WERI-Rb-1 (cell line): ENCODE data around the gene GATAD2B.

ENCODE experiments used
- DNase-seq: peaks from one replicate; pipeline ENCODE4 v3.0.0-alpha.2; 2020
- H3K27ac ChIP-seq: fragments of 250-450 bp; sonication (Bioruptor Pico); 2 replicates; pipeline ENCODE4 v1.5.1; 2020; ENCODE audit warnings: mild to moderate bottlenecking, moderate library complexity
- H3K27me3 ChIP-seq: fragments of 250-450 bp; sonication (Bioruptor Pico); 2 replicates; pipeline ENCODE4 v1.5.1; 2021; ENCODE audit warnings: mild to moderate bottlenecking, low read depth, moderate library complexity; ENCODE audit not compliant: insufficient read depth, severe bottlenecking
- H3K36me3 ChIP-seq: fragments of 250-450 bp; sonication (Bioruptor Pico); 2 replicates; pipeline ENCODE4 v1.5.1; 2020; ENCODE audit warnings: mild to moderate bottlenecking, moderate library complexity
- H3K4me3 ChIP-seq: 2 replicates; pipeline ENCODE4 v1.5.1; 2011; ENCODE audit warnings: low read depth, mild to moderate bottlenecking, control low read depth, low read length
- H3K9me3 ChIP-seq: fragments of 250-450 bp; sonication (Bioruptor Pico); 2 replicates; pipeline ENCODE4 v1.5.1; 2021; ENCODE audit warnings: mild to moderate bottlenecking, moderate library complexity; ENCODE audit not compliant: severe bottlenecking
- TF ChIP-seq, protein P1 (sequence below): IDR thresholded peaks from 2 replicates; pipeline ENCODE4 v1.5.1; 2011; ENCODE audit warnings: low read depth, mild to moderate bottlenecking, control low read depth, inconsistent platforms, low read length

GATAD2B gene

DNA sequence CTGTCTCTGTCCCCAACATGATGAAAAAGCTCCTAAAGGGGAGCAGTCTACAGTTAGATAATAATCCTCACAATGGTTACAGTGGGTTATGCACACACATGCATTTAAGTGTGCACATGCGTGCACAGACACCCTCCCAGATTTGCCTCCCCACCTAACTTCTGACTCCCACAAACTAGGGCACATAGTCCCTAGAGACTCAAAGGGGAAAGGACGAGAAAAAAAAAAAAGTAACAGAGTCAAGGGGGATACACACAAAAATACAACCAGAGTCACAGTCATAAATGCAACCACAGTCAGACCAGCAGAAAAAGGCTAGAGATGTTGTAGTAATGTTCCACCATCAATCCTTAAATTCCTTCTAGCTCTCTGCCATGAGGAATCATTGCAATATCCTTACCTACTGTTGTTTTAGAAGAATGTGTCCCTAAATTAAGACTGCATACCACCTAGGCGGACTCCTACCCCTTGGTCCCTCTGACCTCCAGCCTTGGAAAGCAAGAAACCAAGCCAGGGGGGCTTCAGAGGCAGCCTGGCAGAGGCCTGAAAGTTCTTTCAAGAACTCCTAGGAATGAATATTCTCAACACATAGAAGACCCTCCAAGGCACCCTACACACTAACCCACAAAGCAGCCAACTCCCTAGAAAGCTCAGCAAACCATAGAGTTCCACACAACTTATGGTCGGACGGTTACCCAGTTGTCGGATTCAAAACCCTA, 34.4 kb upstream of the GATAD2B start:
- TF ChIP-seq, protein P1, sequence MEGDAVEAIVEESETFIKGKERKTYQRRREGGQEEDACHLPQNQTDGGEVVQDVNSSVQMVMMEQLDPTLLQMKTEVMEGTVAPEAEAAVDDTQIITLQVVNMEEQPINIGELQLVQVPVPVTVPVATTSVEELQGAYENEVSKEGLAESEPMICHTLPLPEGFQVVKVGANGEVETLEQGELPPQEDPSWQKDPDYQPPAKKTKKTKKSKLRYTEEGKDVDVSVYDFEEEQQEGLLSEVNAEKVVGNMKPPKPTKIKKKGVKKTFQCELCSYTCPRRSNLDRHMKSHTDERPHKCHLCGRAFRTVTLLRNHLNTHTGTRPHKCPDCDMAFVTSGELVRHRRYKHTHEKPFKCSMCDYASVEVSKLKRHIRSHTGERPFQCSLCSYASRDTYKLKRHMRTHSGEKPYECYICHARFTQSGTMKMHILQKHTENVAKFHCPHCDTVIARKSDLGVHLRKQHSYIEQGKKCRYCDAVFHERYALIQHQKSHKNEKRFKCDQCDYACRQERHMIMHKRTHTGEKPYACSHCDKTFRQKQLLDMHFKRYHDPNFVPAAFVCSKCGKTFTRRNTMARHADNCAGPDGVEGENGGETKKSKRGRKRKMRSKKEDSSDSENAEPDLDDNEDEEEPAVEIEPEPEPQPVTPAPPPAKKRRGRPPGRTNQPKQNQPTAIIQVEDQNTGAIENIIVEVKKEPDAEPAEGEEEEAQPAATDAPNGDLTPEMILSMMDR, result no peak
- Histone ChIP-seq H3K27ac (peak overlapping the region; percentile 77), H3K27me3 (no peaks in the 10 kb centered on the region), H3K36me3 (peaks cover 71% of the 10 kb centered on the region), H3K4me3 (peak overlapping the region; percentile 78), H3K9me3 (no peaks in the 10 kb centered on the region)
- DNase-seq, result no peak

DNA sequence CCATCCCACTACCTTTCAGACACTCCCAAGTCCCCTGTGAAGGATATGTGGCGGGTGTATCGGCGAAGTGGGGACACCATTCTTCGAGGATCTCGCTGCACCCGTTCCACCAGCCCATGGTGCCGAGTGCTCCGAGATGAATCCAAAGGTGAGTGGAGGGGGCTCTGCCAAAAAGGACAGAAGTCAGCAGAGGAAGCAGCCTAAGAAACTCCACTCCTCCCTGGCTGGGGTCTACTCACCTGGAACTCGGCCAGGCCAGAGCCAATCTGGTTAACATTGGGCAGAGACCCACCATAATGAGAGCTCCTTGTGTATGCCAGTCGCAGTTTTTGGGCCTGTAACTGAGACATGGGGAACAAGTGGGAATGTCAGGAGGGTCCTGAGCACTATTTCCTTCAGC, 32.1 kb upstream of the GATAD2B start:
- Histone ChIP-seq H3K27ac (no peak overlapping the region), H3K36me3 (peaks cover 71% of the 10 kb centered on the region), H3K4me3 (no peak overlapping the region), H3K27me3 (no peaks in the 10 kb centered on the region), H3K9me3 (no peaks in the 10 kb centered on the region)
- TF ChIP-seq, protein P1, result no peak
- no peak for DNase-seq

DNA sequence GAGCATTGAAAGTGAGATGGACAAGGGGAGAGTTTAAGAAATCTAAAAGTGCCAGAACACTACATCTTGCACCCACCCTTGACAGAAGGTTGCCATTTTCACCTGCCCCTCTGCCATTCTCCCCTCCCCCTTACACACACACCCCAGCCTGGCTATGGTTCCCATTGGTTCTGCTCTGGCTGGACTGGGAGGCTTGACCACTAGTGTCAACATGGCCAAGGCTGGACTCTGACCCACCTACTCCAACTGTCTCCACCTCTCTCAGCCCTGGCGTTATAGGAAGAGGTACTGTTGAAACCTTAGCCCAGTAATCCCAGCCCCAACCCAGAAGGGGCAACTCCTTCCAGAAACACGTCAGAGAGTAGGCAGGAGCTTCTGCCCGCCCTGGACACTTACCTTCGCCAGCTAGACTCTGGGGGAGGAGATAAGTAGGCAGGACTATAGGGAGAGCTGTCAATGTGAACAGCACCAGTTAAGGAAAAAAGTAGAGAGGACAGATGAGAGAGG, 31.1 kb upstream of the GATAD2B start:
- H3K27me3 ChIP-seq, result no peaks in the 10 kb centered on the region
- peaks cover 71% of the 10 kb centered on the region for H3K36me3 ChIP-seq
- no peak overlapping the region for H3K27ac ChIP-seq
- no peaks in the 10 kb centered on the region for H3K9me3 ChIP-seq
- H3K4me3 ChIP-seq, result no peak overlapping the region
- TF ChIP-seq, protein P1, result no peak
- DNase-seq, result no peak

DNA sequence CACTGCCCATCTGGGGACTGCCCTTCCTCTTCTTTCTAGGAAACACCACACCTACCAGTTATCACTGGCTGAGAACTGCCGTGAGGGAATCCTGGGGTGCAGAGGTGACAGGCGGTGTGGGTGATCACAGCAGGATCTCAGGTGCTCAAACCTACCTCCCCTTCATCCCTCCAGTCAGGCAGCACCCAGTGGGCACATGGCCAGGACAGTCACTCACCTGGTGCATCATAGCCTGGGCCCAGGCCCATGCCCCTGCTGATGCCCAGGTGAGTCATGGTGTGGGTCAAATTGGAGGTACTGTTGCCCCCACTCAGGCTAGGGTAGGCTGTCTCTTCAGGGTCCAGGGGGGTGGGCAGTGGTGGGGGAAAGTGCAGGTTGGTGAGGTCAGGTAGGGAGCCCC, 29.0 kb upstream of the GATAD2B start:
- no peak for DNase-seq
- peaks cover 87% of the 10 kb centered on the region for H3K36me3 ChIP-seq
- no peaks in the 10 kb centered on the region for H3K9me3 ChIP-seq
- no peaks in the 10 kb centered on the region for H3K27me3 ChIP-seq
- no peak overlapping the region for H3K27ac ChIP-seq
- H3K4me3 ChIP-seq, result no peak overlapping the region
- TF ChIP-seq, protein P1, result no peak

DNA sequence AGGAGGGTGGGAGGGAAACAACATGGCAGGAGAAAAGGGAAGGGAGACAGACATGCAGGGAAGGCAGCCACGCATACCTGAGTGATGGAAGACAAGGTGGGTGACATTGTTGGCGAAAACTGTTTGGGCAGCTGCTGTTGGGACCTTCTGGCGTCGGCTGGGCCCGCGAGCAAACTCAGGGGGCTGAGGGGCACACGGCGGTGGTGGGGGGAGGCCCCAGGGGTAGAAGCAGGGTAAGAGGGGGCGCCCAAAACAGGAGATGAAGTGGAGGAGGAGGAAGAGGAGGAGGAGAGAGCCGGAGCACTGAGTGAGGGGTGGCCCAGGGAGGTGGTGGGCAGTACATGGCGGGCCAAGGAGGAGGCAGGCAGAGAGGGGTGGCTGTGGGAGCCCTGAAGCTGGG, 28.4 kb upstream of the GATAD2B start:
- DNase-seq, result no peak
- Histone ChIP-seq H3K36me3 (peaks cover 87% of the 10 kb centered on the region), H3K4me3 (no peak overlapping the region), H3K27ac (no peak overlapping the region), H3K27me3 (no peaks in the 10 kb centered on the region), H3K9me3 (no peaks in the 10 kb centered on the region)
- TF ChIP-seq, protein P1, result no peak
